ENCODE measurements around the gene WASF2. TPM values are rescaled to one million over a fixed set of nuclear protein-coding genes. Genes with fewer than 3 reads are reported as not detected.
A peak's percentile ranks its signal among the peaks of the same experiment; 100 is the strongest.
"Not testable (repeated sequence)": the region's sequence is repeated elsewhere in the genome, so short reads cannot be mapped to it uniquely, and the experiment has no call there.

WASF2 gene
- total RNA-seq, 1 donor from 2014 or later = 156 TPM

DNA sequence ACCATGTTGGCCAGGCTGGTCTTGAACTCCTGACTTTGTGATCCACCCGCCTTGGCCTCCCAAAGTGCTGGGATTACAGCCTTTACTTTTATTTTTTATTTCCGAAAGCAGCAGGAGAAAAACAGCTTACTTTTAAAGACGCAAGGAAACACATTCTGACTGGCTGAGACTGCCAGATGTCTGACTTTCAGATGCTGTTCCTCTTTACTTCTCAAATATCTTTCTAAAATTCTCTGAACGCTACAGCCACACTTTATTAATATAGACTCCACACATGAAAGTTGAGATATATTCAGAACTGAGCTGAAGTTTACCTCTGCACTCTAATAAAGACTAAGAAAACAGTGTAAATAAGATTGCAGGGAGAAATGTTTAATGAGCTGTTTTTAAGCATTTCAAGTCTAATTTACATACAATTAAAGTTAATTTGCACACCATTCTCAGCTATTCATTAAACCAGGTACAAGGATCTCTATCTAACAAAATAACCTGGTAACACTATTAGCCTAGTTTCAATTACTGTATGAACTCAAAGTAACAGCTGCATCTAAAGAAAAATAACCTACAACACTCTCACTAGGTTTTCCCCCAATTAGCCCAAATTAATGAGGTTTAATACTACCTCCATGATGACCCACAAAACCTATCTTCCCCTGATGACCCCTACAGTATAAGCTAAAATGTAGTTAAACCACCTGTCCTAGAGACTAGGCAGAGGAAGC, 24.9 kb downstream of the WASF2 start:
- Histone ChIP-seq H3K4me3 (no peak overlapping the region), H3K4me1 (peaks cover 38% of the 10 kb centered on the region)

DNA sequence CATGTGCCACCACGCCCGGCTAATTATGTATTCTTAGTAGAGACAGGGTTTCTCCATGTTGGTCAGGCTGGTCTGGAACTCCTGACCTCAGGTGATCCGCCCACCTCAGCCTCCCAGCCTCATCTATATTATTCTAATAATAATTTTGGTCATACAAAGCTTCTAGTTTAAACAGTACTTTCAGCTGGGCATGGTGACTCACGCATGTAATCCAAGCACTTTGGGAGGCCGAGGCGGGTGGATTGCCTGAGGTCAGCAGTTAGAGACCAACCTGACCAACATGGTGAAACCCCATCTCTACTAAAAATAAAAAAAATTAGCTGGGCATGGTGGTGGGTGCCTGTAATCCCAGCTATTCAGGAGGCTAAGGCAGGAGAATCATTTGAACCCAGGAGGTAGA, 26.1 kb downstream of the WASF2 start:
- H3K9me3 ChIP-seq; H3K27ac ChIP-seq; intact Hi-C loops (cut with DNase I); H3K4me3 ChIP-seq; ATAC-seq; H3K27me3 ChIP-seq; H3K36me3 ChIP-seq; DNase-seq: not testable (repeated sequence)
- peaks cover 38% of the 10 kb centered on the region for H3K4me1 ChIP-seq

More for the DNA sequence above, 24.9 kb downstream of the WASF2 start:
- Histone ChIP-seq H3K9me3 (no peaks in the 10 kb centered on the region), H3K27me3 (no peaks in the 10 kb centered on the region), H3K36me3 (peaks cover 9% of the 10 kb centered on the region), H3K27ac (no peak overlapping the region)
- ATAC-seq (no peak), DNase-seq (no peak)
- intact Hi-C loops (cut with DNase I) = no loop called here
- TF ChIP-seq, protein P1, sequence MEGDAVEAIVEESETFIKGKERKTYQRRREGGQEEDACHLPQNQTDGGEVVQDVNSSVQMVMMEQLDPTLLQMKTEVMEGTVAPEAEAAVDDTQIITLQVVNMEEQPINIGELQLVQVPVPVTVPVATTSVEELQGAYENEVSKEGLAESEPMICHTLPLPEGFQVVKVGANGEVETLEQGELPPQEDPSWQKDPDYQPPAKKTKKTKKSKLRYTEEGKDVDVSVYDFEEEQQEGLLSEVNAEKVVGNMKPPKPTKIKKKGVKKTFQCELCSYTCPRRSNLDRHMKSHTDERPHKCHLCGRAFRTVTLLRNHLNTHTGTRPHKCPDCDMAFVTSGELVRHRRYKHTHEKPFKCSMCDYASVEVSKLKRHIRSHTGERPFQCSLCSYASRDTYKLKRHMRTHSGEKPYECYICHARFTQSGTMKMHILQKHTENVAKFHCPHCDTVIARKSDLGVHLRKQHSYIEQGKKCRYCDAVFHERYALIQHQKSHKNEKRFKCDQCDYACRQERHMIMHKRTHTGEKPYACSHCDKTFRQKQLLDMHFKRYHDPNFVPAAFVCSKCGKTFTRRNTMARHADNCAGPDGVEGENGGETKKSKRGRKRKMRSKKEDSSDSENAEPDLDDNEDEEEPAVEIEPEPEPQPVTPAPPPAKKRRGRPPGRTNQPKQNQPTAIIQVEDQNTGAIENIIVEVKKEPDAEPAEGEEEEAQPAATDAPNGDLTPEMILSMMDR (IDR thresholded peaks at IDR 0.05) = no peak

DNA sequence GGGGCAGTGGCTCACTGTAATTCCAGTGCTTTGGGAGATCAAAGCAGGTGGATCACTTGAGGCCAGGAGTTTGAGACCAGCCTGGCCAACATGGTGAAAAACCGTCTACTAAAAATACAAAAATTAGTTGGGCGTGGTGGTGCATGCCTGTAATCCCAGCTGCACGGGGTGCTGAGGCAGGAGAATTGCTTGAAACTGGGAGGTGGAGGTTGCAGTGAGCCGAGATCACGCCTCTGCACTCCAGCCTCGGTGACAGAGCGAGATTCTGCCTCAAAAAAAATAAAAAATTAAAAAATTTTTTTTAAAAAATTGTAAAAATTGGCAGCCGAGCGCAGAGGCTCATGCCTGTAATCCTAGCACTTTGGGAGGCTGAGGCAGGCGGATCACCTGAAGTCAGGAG, 31.4 kb downstream of the WASF2 start:
- DNase-seq; H3K36me3 ChIP-seq; ATAC-seq; H3K9me3 ChIP-seq; H3K27ac ChIP-seq; intact Hi-C loops (cut with DNase I); H3K4me3 ChIP-seq; H3K27me3 ChIP-seq: not testable (repeated sequence)
- H3K4me1 ChIP-seq = peaks cover 17% of the 10 kb centered on the region

DNA sequence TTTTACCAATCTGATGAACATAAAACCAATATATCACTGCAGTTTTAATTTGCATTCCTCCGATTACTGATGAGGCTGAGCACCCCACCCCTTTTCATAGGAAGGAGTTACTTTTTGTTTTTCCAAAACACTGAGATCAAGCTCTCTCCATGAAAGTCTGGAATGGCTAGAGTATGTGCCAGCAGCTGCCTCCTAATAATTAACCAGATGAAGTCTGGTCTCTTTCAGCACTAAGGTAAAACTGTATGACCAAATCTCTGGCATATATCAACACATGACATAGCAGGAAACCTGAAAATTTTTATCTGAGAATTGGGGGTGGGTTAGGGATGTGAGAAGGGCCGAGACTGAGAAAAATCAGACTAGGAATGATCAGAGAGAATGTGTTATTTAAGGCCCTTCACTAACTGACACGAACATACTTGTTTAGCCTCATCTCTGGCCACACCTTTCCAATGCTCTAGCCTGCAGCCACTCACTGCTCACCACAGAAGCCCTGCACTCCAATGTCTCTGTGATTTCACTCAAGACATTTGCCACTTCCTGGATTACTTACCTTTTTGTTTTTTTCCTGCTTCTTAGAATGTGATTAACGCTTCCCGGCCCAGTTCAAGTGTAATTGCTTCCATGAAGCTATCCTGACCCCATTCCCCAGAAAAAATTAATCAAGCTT, 34.7 kb downstream of the WASF2 start:
- peak overlapping the region; percentile 36 for H3K27ac ChIP-seq
- peaks cover 19% of the 10 kb centered on the region for H3K4me1 ChIP-seq
- no peak overlapping the region for H3K4me3 ChIP-seq
- intact Hi-C loops (cut with DNase I) = no loop called here
- DNase-seq (no peak), ATAC-seq (peak; percentile 59)
- H3K9me3 ChIP-seq = no peaks in the 10 kb centered on the region
- H3K36me3 ChIP-seq = no peaks in the 10 kb centered on the region
- no peaks in the 10 kb centered on the region for H3K27me3 ChIP-seq
- TF ChIP-seq, protein P1 (IDR thresholded peaks at IDR 0.05) = no peak

DNA sequence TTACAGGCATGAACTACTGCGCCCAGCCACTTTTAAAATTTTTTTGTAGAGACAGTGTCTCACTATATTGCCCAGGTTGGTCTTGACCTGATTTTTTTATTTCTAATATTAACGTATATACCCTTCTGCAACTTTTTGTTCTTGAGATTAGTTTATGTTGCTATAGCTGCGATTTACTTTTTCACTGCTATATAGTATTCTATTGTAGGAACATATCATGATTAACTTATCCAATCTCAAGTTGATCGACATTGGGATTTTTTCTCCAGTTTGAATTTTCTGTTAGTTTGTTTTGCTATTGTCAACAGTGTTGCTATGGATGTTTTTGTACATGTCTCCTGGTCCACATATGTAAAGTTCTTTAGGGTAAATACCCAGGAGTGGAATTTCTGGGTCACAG, 35.4 kb downstream of the WASF2 start:
- peaks cover 18% of the 10 kb centered on the region for H3K4me1 ChIP-seq
- no peak overlapping the region for H3K27ac ChIP-seq
- H3K36me3 ChIP-seq = peaks cover 3% of the 10 kb centered on the region
- H3K9me3 ChIP-seq = no peaks in the 10 kb centered on the region
- H3K4me3 ChIP-seq = no peak overlapping the region
- TF ChIP-seq, protein P1 (IDR thresholded peaks at IDR 0.05) = no peak
- H3K27me3 ChIP-seq = no peaks in the 10 kb centered on the region
- DNase-seq (no peak), ATAC-seq (no peak)
- intact Hi-C loops (cut with DNase I) = no loop called here

DNA sequence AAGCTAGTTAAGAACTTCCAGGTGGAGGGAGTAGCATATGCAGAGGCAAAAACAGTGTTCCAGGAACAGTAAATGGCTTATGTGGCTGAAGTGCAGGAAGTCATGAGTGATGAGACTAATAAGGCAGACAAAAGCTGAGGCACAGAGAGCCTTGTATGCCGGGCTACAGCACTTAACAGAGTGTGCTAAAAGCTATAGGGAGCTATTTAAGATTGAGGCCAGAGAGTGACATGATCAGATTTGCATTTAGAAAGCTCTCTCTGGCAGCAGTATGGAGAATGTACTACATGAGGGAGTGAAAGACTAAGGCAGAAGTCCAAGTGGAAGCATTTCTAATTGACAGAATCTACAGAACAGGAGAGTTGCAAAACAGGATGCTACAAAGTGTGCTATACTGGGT, 38.6 kb downstream of the WASF2 start:
- Histone ChIP-seq H3K27ac (peak overlapping the region; percentile 21), H3K9me3 (no peaks in the 10 kb centered on the region), H3K36me3 (peaks cover 20% of the 10 kb centered on the region), H3K27me3 (no peaks in the 10 kb centered on the region), H3K4me1 (peaks cover 19% of the 10 kb centered on the region), H3K4me3 (no peak overlapping the region)
- intact Hi-C loops (cut with DNase I) = no loop called here
- DNase-seq = no peak
- TF ChIP-seq, protein P1 (IDR thresholded peaks at IDR 0.05) = no peak
- no peak for ATAC-seq
